Colonic mucosa (tissue), 4 donors: ENCODE measurements around the gene FUOM. TPM values are rescaled to one million over a fixed set of nuclear protein-coding genes. Genes with fewer than 3 reads are reported as not detected.

Experiments
- DNase-seq: peaks from one replicate; pipeline ENCODE4 v3.0.0-alpha.2; 2020
- H3K27ac ChIP-seq: fragments of 200-600 bp; one replicate; pipeline ENCODE4 v1.8.0; 2021
- H3K27me3 ChIP-seq: fragments of 200-600 bp; one replicate; pipeline ENCODE4 v1.8.0; 2021
- H3K36me3 ChIP-seq: fragments of 200-600 bp; one replicate; pipeline ENCODE4 v1.8.0; 2021
- H3K4me1 ChIP-seq: fragments of 200-600 bp; one replicate; pipeline ENCODE4 v1.8.0; 2021; ENCODE audit warnings: mild to moderate bottlenecking
- H3K4me3 ChIP-seq: fragments of 200-600 bp; one replicate; pipeline ENCODE4 v1.8.0; 2021
- H3K9ac ChIP-seq, 2 donors: one replicate each; pipeline ENCODE4 v1.7.0; 2013; ENCODE audit warnings: control low read depth in 2 of 2, low read depth in 2 of 2, low read length in 2 of 2
- H3K9me3 ChIP-seq: fragments of 200-600 bp; one replicate; pipeline ENCODE4 v1.8.0; 2021
- CTCF ChIP-seq: fragments of 200-600 bp; IDR thresholded peaks from one replicate; pipeline ENCODE4 v1.8.0; 2022; ENCODE audit warnings: antibody characterized with exemption, mild to moderate bottlenecking
- intact Hi-C: fragments of 100-400 bp; cut with DNase I; formaldehyde crosslinking; loops from one replicate; pipeline ENCODE4 v1.14.1; 2022
- total RNA-seq, 2 donors: library from RNA; stranded (reverse); fragmentation: NEBNext Ultra II Directional in 1 of 2; extraction: Animal tissue kit (Norgen Biotek cat#: 25700) in 1 of 2; gene quantifications; one replicate each; pipeline ENCODE4 v1.2.1, GENCODE V29; 2021
- donor health status: healthy.
- donor health status: DM: no; HTN: no; CAD: no.
- donor health status: DM: no; HTN: no; CAD: no.

The FUOM gene
- total RNA-seq, 2 donors from 2014 or later = 16.9 to 23.3 TPM

DNA sequence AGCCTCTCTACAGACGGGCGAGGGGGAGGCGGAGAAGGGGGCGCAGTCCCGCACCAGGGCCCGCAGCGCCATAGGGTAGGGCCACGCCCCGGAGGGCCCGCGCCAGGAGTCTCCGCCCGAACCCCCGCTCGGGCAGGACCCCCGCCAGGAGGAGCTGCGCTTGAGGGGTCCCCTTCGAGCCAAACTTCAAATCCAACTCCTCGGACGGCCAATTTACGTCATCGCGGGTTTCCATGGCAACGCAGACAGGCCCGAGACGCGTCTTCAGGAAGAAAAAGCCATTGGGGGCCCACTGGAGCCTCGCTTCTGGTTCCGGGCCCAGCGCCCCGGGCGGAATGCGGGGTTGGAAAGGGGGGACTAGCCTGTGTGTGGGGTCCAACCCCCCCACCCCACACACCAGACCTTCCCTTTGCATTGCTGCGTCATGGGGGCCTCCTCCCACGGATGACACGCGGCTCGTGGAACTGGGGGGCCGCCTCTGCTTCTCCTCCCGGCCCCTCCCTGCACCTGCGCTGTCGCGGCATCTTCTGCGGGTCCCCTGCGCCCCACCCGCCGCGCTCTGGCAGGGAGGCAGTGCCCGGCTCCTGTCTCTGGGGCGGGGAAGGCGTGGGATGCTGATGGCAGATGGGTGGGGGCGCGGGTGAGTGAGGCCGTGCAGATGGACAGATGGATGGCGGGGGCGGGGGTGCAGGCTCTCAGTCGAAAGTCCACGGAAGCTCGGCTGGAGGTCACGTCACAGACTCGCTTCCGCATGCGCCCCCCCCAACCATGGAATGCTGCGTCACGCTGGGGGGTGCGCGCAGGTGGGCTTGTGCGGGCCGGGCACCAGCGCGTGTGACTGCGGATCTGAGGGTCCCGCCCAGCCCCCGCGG, 22.3 kb downstream of the FUOM start:
- no peak for TF ChIP-seq CTCF
- intact Hi-C loops = no loop called here
- no peak overlapping the region for H3K27ac ChIP-seq
- no peaks in the 10 kb centered on the region for H3K36me3 ChIP-seq
- H3K4me1 ChIP-seq = no peaks in the 10 kb centered on the region
- H3K27me3 ChIP-seq = peaks cover 31% of the 10 kb centered on the region
- peak overlapping the region; percentile 30 for H3K4me3 ChIP-seq
- DNase-seq = peak; percentile 44
- peak overlapping the region in 1 of 2 donors; percentile 43 for H3K9ac ChIP-seq
- no peaks in the 10 kb centered on the region for H3K9me3 ChIP-seq

- TF ChIP-seq CTCF = no peak
- Histone ChIP-seq H3K36me3 (no peaks in the 10 kb centered on the region), H3K4me3 (peak overlapping the region; percentile 30), H3K9me3 (no peaks in the 10 kb centered on the region), H3K27ac (no peak overlapping the region), H3K9ac (no peak overlapping the region), H3K27me3 (peaks cover 31% of the 10 kb centered on the region), H3K4me1 (no peaks in the 10 kb centered on the region)
- intact Hi-C loops = no loop called here
- DNase-seq = no peak
Measured at GRCh38 chr10:133334503-133335245, 23.1 kb downstream of the FUOM start.

GRCh38 chr10:133332936-133333699, 24.7 kb downstream of the FUOM start:
- H3K9ac ChIP-seq = no peak overlapping the region
- intact Hi-C loops = no loop called here
- peaks cover 41% of the 10 kb centered on the region for H3K27me3 ChIP-seq
- no peak for TF ChIP-seq CTCF
- no peaks in the 10 kb centered on the region for H3K36me3 ChIP-seq
- no peaks in the 10 kb centered on the region for H3K4me1 ChIP-seq
- DNase-seq = no peak
- H3K27ac ChIP-seq = no peak overlapping the region
- H3K4me3 ChIP-seq = no peak overlapping the region
- H3K9me3 ChIP-seq = no peaks in the 10 kb centered on the region

DNA sequence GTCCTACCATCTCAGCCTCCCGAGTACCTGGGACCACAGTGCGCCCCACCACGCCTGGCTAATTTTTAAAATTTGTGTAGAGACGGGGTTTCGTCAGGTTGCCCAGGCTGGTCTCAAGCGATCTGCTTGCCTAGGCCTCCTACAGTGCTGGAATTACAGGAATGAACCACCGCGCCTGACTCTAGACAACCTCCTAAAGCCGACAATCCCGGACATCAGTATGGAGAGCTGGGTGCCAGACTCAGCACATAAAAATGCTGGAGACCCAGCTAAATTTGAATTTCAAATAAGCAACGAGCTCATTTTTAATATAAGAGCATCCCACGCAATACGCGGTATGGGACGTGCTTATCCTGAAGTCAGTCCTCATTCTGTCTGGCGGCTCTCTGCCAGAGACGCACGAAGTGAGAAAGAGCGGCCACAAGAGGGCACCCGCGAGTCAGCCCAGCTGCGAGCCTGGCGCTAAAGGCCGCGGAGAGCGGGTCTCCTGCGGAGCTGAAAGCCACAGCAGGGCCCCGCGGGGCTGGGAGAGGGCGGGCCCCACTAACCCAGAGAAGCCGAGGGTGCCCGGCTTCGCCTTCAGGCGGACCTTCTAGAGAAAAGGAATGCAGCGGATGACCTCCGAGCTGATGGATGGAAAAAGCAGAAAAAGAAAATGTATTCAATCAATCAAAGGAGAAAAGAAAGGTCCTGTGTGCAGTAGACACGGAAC, 28.2 kb downstream of the FUOM start:
- TF ChIP-seq CTCF = peak; percentile 94
- Histone ChIP-seq H3K27ac (no peak overlapping the region), H3K4me3 (peak overlapping the region; percentile 39), H3K9me3 (no peaks in the 10 kb centered on the region), H3K27me3 (peaks cover 51% of the 10 kb centered on the region), H3K36me3 (no peaks in the 10 kb centered on the region), H3K4me1 (peaks cover 13% of the 10 kb centered on the region), H3K9ac (peak overlapping the region; percentile 34 to 55)
- DNase-seq = peak; percentile 86
- intact Hi-C loops = loop anchor here (10.0 kb wide), 1 partner anchor 195 kb away; the partner anchor contains the start of gene CYP2E1
